GM10847 (cell line): ENCODE measurements around the gene HOXC5.

Source experiments
- POLR2A ChIP-seq: IDR thresholded peaks from 2 replicates; pipeline ENCODE4 v1.6.1; 2011; ENCODE audit not compliant: insufficient read length; ENCODE audit errors: extremely low read depth

Gene HOXC5

DNA sequence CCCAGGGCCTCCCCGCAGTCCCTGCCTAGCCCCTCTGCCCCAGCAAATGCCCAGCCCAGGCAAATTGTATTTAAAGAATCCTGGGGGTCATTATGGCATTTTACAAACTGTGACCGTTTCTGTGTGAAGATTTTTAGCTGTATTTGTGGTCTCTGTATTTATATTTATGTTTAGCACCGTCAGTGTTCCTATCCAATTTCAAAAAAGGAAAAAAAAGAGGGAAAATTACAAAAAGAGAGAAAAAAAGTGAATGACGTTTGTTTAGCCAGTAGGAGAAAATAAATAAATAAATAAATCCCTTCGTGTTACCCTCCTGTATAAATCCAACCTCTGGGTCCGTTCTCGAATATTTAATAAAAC, 2.4 kb upstream of the HOXC5 start:
- TF ChIP-seq POLR2A = no peak

DNA sequence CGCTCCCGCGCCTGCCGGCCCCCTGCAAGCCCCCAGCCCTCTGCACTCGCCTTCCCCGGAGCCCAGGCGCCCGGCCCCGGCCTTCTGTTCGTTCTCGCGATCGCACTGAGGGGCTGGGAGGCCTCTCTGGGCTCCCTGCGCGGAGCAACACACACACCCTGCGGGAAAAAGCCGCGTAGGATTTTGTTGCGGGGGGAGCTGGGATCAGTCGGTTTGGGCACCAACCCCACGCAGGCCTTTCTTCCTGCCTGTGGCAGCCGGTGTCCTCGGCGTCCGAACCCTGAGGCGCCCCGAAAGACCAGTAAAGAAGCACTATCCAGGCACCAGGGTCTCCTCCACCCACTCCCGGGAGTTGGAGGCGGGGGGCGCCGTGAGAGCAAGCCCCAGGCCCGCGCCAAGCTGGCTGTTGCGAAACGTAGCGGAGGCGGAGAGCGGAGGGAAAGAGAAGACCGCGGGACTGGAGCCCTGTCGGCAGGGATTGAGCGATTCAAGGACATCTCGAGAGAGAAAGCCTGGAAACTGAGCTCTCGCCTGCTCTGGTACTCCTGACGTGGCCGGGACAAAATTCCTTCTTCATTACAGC, 1.9 kb upstream of the HOXC5 start:
- TF ChIP-seq POLR2A = no peak

- no peak for TF ChIP-seq POLR2A
Observed at GRCh38 chr12:54031480-54031879, 1.4 kb upstream of the HOXC5 start.

- TF ChIP-seq POLR2A = no peak
Observed at GRCh38 chr12:54032086-54032619, 697 bp upstream of the HOXC5 start.

DNA sequence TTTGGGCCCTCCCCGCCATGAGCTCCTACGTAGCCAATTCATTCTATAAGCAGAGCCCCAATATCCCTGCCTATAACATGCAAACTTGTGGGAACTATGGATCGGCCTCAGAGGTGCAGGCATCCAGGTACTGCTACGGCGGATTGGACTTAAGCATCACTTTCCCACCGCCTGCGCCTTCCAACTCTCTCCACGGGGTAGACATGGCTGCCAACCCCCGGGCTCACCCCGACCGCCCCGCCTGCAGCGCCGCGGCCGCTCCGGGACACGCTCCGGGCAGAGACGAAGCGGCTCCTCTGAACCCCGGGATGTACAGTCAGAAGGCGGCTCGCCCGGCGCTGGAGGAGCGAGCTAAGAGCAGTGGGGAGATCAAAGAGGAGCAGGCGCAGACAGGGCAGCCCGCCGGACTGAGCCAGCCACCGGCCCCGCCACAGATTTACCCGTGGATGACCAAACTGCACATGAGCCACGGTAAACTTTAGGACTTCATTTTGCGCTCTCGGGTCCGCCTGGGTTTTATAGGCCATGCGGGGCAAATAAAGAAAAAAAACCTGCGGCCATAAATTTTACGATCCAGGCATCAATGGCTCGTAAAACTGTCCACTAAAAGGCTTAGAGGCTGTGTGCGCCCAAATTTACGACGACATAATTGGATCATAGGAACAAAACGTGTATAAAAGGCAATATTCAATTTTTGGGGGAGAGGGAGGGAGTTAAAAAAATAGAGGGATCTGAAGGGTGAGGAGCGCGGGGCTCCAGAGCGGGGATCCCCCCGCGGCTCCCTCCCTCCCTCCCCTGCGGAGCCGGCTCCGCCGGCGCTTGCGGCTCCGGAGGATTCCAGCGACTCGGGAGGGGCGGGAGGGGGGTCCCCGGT, 493 bp downstream of the HOXC5 start:
- TF ChIP-seq POLR2A = no peak

DNA sequence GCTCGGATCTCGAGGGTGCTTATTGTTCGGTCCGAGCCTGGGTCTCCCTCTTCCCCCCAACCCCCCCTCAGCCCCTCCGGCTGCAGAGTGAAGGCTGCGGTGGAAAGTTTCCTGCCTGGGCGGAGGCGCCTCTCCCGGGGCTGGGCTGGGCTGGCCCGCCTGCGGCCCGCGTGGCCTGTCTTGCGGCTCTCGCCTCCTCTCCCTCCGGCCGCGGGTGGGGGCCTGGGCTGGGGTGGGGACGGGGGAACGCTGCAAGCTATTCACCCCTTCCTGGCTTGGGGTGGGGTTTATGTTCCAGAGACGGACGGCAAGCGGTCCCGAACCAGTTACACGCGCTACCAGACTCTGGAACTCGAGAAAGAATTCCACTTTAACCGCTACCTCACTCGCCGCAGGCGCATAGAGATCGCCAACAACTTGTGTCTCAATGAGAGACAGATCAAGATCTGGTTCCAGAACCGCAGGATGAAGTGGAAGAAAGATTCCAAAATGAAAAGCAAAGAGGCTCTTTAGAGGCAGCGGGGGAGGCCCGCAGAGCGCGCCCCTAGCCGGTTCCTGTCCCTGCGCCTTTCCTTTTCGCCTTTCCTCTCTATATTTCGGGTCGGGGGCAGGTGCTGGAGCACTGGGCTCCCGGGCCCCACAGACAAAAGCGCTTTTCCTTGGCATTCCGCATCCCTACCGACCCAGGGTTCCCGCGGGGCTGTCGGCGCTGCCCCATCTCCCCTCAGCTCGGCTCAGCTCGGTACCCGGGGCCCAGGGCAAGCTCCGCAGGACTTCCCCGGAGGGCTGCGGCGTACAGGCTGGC, 1.3 kb downstream of the HOXC5 start:
- TF ChIP-seq POLR2A = no peak

GRCh38 chr12:54034785-54035310, 2.0 kb downstream of the HOXC5 start:
- no peak for TF ChIP-seq POLR2A

DNA sequence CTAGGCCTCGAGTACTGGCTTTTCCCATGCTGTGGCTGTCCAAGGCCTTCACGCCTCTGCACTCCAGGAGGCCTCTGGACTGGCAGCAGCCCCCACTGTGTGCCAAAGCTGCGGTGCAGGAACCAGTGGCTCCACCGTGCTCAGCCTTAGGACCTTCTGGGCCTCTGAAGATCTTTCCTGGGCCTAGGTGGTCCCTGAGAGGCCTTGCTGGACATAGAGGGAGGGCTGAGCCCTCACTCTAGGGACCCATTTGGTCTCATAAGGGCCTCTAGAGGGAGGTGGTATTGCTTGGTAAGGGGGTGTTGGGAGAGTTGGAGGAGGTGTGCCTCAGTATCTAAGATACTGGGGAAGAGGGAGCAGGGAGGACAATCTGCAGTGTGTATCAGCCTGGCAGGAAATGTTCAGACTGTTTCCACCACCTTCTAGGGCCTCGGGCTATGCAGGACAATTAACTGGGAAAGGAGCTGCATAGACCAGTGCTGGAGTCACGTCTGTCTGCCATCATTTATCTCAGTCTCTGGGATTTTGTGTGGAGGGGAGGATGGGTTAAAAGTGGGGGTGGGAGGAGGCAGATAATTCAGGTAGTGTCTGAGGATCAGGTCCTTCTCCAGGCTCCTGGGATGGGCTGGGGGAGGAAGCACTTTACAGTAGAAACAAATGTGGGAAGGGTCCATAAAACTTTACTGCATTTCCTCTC, 2.9 kb downstream of the HOXC5 start:
- no peak for TF ChIP-seq POLR2A

- no peak for TF ChIP-seq POLR2A
Observed at GRCh38 chr12:54036620-54037359, 3.9 kb downstream of the HOXC5 start.

DNA sequence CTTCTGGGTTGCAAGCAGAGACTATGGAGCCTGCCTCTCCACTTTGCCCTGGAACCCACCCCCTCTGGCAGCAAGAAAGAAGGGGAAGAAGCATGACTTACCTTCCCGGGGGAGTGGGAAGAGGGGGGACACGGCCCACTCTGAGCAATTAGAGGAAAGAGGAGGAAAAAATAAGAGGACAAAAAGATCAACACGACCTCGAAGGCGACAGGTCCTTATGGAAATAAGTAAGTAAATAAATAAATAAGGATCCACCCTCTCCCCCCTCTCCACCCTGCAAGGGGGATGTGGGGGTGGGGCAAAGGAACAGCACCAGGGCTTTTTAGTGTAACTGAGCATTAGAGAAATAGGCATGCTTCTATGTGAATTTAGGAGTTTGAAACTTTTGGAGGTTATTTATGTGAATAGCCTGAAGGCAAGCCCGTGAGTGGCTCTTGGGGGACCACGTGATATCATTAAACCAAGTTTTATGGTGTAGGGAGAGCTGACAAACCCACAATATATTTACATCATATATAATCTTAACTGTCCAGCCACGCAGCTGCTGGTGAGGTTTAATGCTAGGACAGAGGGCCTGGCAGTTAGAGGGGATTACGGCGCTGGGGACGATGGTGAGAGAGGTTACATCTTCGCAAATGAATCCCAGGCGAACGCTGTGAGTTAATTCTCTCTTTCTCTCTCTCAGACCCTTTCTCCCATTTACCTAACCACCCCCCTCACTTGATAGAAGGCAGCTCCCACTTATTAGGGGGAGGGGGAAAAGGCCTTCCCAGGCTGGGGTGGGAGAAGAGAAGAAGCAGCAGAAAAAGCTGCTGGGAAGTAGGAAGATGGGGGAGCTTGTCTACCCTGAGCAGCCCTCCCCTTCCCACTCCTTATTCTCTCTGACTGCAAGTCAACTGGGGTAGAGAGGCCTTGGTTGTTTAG, 4.8 kb downstream of the HOXC5 start:
- no peak for TF ChIP-seq POLR2A

- no peak for TF ChIP-seq POLR2A
Observed at GRCh38 chr12:54038284-54038870, 5.5 kb downstream of the HOXC5 start.

DNA sequence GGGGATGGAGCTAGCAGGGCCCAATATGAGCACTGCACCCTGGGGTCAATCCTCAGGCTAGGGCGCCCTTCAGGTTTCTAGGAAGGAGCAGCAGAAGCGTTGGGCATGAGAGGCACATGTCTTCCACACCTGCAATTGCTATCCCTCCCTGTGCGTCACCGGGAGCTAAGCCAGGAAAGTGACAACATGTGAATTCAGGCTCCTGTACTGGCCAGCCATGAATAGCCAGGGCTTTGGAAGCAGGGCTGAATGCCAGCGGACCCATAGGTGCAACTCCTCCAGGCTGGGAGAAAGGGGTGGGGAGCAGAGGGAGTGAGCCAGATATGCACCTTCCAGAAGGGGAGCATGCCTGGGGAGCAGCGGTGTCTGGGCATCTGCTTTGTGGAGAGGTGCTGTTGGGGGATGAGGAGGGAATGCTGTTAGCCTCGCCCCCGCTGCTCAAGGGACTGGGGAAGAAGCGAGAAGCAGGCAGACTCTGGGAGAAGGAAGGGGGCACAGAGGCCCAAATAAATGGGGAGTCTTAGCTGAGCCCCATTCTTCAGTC, 6.1 kb downstream of the HOXC5 start:
- TF ChIP-seq POLR2A = no peak
